Epithelial cell of esophagus (primary cell): ENCODE results near the gene CDCP1.

Source experiments
- DNase-seq: peaks from one replicate; pipeline ENCODE4 v3.0.0; 2010; ENCODE audit warnings: low read depth
- H3K4me3 ChIP-seq: 2 replicates; pipeline ENCODE4 v1.5.1; 2011; ENCODE audit warnings: mild to moderate bottlenecking, low read length, control low read depth
- CTCF ChIP-seq: IDR thresholded peaks from 2 replicates; pipeline ENCODE4 v1.5.1; 2011; ENCODE audit warnings: low read depth, mild to moderate bottlenecking, low read length, control low read depth, inconsistent platforms; ENCODE audit not compliant: insufficient read depth; ENCODE audit errors: missing control alignments

The CDCP1 gene

DNA sequence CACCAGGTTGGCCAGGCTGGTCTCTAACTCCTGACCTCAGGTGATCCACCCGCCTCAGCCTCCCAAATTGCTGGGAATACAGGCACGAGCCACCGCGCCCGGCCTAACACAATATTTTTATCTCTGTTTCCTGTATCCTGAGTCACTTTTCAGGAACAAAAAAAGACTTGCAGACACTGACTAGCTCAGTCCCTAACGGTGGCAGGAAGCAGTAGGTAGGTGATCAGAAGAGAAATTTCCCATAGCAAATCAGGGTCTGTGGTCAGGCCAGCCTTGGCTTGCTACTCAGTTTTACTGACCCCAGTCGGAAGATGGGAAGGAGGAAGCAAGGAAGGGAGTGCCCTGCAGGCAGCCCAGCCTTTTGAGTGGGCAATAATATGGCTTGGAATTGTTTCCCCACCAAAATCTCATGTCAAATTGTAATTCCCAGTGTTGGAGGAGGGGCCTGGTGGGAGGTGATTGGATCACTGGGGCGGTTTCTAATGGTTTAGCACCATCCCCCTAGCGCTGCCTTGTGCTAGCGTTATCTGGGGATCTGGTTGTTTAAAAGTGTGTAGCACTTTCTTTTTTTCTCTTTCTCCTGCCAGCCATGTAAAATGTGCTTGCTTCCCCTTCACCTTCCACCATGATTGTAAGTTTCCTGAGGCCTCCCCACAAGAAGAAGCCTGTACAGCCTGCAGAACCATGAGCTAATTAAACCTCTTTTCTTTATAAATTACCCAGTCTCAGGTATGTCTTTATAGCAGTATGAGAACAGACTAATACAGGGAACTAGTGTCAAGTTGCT is 19.5 kb upstream of the CDCP1 start:
- peak; percentile 41 for DNase-seq
- no peak for TF ChIP-seq CTCF
- no peak overlapping the region for H3K4me3 ChIP-seq

- no peak for DNase-seq
- TF ChIP-seq CTCF = no peak
- no peak overlapping the region for H3K4me3 ChIP-seq
Observed at GRCh38 chr3:45164056-45164455, 17.9 kb upstream of the CDCP1 start.

GRCh38 chr3:45163481-45163880 is 17.3 kb upstream of the CDCP1 start:
- H3K4me3 ChIP-seq = no peak overlapping the region
- no peak for TF ChIP-seq CTCF
- DNase-seq = no peak

DNA sequence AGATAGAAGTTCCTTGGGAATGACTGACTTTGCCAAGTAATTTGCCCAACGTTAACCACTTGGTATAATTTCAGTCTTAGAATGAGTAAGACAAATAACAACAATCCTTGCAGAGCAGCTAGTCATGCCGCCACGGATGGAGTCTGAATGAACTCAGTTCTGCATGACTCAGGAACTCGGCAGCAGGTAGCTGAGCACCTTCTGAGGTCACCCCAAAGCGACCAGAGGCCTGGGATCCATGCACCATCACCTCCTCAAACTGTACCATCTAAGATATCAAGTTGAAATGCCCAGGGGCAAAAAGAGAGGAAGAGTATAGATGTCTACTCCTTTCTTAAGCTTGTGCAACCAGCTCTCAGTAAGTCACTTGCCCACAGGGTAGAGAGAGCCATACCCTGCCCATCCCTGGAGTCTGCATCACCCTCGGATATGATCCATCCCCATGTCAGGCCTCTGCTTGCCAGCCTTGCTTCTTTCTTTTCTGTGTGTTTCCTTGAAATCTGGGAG is 8.5 kb upstream of the CDCP1 start:
- H3K4me3 ChIP-seq = no peak overlapping the region
- peak; percentile 98 for DNase-seq
- no peak for TF ChIP-seq CTCF

DNA sequence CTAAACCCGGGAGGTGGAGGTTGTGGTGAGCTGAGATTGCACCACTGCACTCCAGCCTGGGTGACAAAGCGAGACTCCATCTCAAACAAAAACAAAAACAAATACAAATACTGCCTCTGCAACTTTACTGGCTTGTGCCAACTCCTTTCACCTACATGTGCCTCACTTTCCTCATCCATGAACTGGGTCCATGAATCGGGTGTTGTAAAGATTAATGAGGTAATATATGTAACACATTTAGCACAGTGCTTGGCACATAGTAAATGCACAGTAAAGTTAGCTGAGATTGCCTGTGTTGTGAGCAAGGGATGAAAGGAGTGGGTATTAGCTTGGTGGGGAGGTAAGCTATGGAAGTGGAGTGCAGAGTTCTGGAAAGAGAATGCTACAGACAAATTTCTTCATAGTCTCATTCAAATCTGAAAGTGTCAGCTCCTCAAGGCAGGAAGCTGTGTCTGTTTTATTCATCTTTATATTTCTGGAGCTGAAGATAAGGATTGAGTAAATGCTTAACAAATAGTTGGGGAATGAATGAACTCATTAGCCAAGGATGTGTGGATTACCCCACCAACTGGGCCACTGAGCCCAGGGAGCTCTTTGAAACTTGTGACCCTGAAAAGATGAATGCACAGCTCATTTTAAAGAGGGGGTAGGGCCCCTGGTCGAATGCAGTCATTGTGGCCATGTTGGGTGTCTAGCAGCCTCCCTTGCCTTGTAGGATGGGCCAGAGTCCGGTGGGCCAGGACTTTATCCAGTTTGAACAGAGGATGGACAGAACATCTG is 7.7 kb upstream of the CDCP1 start:
- no peak overlapping the region for H3K4me3 ChIP-seq
- peak; percentile 61 for DNase-seq

DNA sequence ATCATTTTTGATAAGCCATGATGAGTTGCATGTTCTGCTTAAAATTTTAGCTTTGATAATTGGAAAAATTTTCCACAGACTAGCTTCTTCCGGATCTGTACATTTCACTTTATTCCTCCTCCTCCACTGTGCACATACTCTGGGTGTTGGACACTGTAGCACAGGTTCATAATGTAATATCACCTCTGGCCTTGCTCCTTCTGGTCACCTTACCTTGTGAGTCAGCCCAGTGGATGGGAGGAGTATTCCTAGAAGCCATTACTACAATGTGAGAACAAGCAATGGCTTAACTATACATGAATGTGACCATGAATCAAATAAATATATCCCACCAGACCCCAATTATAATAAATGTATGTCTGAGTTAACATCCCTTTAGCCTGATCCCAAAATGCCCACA is 6.1 kb upstream of the CDCP1 start:
- no peak overlapping the region for H3K4me3 ChIP-seq
- no peak for TF ChIP-seq CTCF
- no peak for DNase-seq

More for the DNA sequence above, 7.7 kb upstream of the CDCP1 start:
- no peak for TF ChIP-seq CTCF

DNA sequence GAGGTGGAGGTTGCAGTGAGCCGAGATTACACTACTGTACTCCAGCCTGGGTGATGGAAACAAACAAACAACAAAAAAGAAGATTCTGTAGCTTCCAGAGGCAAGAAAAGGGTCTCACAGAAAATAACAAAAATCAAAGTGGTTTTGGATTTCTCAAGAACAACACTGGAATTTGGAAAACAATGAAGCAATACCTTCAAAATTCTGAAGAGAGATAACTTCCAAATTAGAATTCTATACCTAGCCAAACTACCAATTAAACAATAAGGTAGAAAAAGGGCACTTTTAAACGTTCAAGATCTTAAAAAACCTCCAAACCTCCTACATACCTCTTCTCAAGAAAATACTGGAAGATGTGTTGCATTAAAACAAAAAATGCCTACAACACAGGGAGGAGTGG is 4.9 kb upstream of the CDCP1 start:
- no peak overlapping the region for H3K4me3 ChIP-seq

More for the DNA sequence above, 4.9 kb upstream of the CDCP1 start:
- no peak for DNase-seq
- TF ChIP-seq CTCF = no peak
